CD14-positive monocyte (primary cell): ENCODE measurements around the gene SSBP3. TPM values are rescaled to one million over a fixed set of nuclear protein-coding genes. Genes with fewer than 3 reads are reported as not detected.

Source experiments
- DNase-seq, 3 donors: peaks; one replicate each; pipeline ENCODE4 v3.0.0-alpha.2; 2011 to 2022
- H2AFZ ChIP-seq: 2 replicates; pipeline ENCODE4 v1.6.0; 2012; ENCODE audit warnings: mild to moderate bottlenecking, low read depth, low read length, inconsistent platforms; ENCODE audit not compliant: insufficient read depth, poor library complexity, severe bottlenecking
- H3K27ac ChIP-seq, 2 donors: 1 replicate in 1 of 2; 2 replicates in 1 of 2; pipeline ENCODE4 v1.5.1; 2012 to 2013; ENCODE audit warnings: low read length in 2 of 2, control low read depth in 1 of 2, inconsistent platforms in 1 of 2, low read depth in 1 of 2, mild to moderate bottlenecking in 1 of 2
- H3K27me3 ChIP-seq, 2 donors: one replicate each; pipeline versions ENCODE4 v1.6.0 to v1.6.1; 2011 to 2013; ENCODE audit warnings: low read length in 2 of 2; ENCODE audit not compliant: control insufficient read depth in 2 of 2, insufficient read depth in 2 of 2
- H3K36me3 ChIP-seq, 2 donors: replicated peaks in 1 of 2; 1 replicate in 1 of 2; 2 replicates in 1 of 2; pipeline versions ENCODE4 v1.5.1 to v1.6.1; 2012 to 2013; ENCODE audit warnings: low read length in 2 of 2, control low read depth in 1 of 2, inconsistent platforms in 1 of 2, mild to moderate bottlenecking in 1 of 2; ENCODE audit not compliant: insufficient read depth in 2 of 2, control insufficient read depth in 1 of 2
- H3K4me1 ChIP-seq, 2 donors: 1 replicate in 1 of 2; 2 replicates in 1 of 2; pipeline versions ENCODE4 v1.5.1 to v1.6.1; 2012 to 2013; ENCODE audit warnings: low read length in 2 of 2, control low read depth in 1 of 2, inconsistent platforms in 1 of 2, mild to moderate bottlenecking in 1 of 2, moderate library complexity in 1 of 2; ENCODE audit not compliant: insufficient read depth in 2 of 2, control insufficient read depth in 1 of 2
- H3K4me2 ChIP-seq: replicated peaks from 2 replicates; pipeline ENCODE3; 2012; ENCODE audit warnings: low read length, moderate library complexity, mild to moderate bottlenecking; ENCODE audit not compliant: poor library complexity, severe bottlenecking; ENCODE audit errors: extremely low read depth
- H3K4me3 ChIP-seq, 3 experiments: fragments of 200-600 bp in 1 of 3; sonication (generic) in 1 of 3; replicated peaks in 1 of 3; 1 replicate in 2 of 3; 2 replicates in 1 of 3; pipeline ENCODE4 v1.5.1; 2011 to 2013; ENCODE audit warnings: low read length in 3 of 3, mild to moderate bottlenecking in 3 of 3, control low read depth in 2 of 3, low read depth in 2 of 3, inconsistent platforms in 1 of 3, moderate library complexity in 1 of 3
- H3K79me2 ChIP-seq: 2 replicates; pipeline ENCODE4 v1.6.0; 2012; ENCODE audit warnings: mild to moderate bottlenecking, control low read depth, inconsistent platforms, low read length, moderate library complexity; ENCODE audit not compliant: insufficient read depth
- H3K9ac ChIP-seq: 2 replicates; pipeline ENCODE4 v1.6.0; 2017; ENCODE audit warnings: low read length, mild to moderate bottlenecking; ENCODE audit not compliant: insufficient read depth, poor library complexity, severe bottlenecking
- H3K9me3 ChIP-seq, 2 donors: replicated peaks in 1 of 2; 1 replicate in 1 of 2; 2 replicates in 1 of 2; pipeline versions ENCODE4 v1.5.1 to v1.6.1; 2012 to 2013; ENCODE audit warnings: low read length in 2 of 2, control low read depth in 1 of 2; ENCODE audit not compliant: control insufficient read depth in 1 of 2, insufficient read depth in 1 of 2
- H4K20me1 ChIP-seq: 2 replicates; pipeline ENCODE4 v1.6.0; 2012; ENCODE audit warnings: mild to moderate bottlenecking, low read length, control low read depth, moderate library complexity; ENCODE audit not compliant: insufficient read depth
- H3K27ac Mint-ChIP-seq, 7 donors: one replicate each; pipeline ENCODE4 v1.8.0; 2020; ENCODE audit warnings: mild to moderate bottlenecking in 7 of 7, mixed read lengths in 7 of 7, moderate library complexity in 6 of 7, inconsistent platforms in 2 of 7
- H3K27me3 Mint-ChIP-seq, 3 donors: one replicate each; pipeline ENCODE4 v1.8.0; 2021 to 2022; ENCODE audit warnings: low read depth in 3 of 3, mild to moderate bottlenecking in 3 of 3, mixed read lengths in 3 of 3, moderate library complexity in 3 of 3, inconsistent platforms in 1 of 3
- H3K36me3 Mint-ChIP-seq, 2 donors: one replicate each; pipeline ENCODE4 v1.8.0; 2020; ENCODE audit warnings: mixed read lengths in 2 of 2, inconsistent platforms in 1 of 2, mild to moderate bottlenecking in 1 of 2
- H3K4me1 Mint-ChIP-seq: one replicate; pipeline ENCODE4 v1.8.0; 2020; ENCODE audit warnings: mild to moderate bottlenecking, mixed read lengths
- H3K4me3 Mint-ChIP-seq, 2 donors: one replicate each; pipeline ENCODE4 v1.8.0; 2020; ENCODE audit warnings: mild to moderate bottlenecking in 2 of 2, mixed read lengths in 2 of 2, moderate library complexity in 1 of 2
- H3K9me3 Mint-ChIP-seq, 7 donors: one replicate each; pipeline ENCODE4 v1.8.0; 2020 to 2022; ENCODE audit warnings: mixed read lengths in 7 of 7, mild to moderate bottlenecking in 6 of 7, moderate library complexity in 6 of 7, inconsistent platforms in 2 of 7
- CTCF ChIP-seq: fragments of 200-600 bp; IDR thresholded peaks from one replicate; pipeline ENCODE4 v1.8.0; 2022; ENCODE audit warnings: antibody characterized with exemption, mild to moderate bottlenecking
- WGBS: methylation state at CpG from one replicate; pipeline ENCODE4 v1.1.5; 2013; ENCODE audit warnings: missing lambda C conversion rate; ENCODE audit not compliant: insufficient coverage; 5-methylcytosine and 5-hydroxymethylcytosine counted together
- intact Hi-C, 2 donors: fragments of 100-400 bp; cut with micrococcal nuclease; formaldehyde crosslinking; loops; one replicate each; pipeline versions ENCODE4 v1.15.0 to v1.15.1; 2023
- polyA plus RNA-seq, 3 donors: library from polyadenylated mRNA; depleted of rRNA in 1 of 3; unstranded in 2 of 3; stranded (reverse) in 1 of 3; fragments of 300-500 nt in 2 of 3; fragments of >200 nt in 1 of 3; fragmentation: Illumina TruSeq in 2 of 3; gene quantifications; 1 replicate in 2 of 3; 2 replicates in 1 of 3; pipeline ENCODE4 v1.2.3, GENCODE V29; 2012 to 2021

The SSBP3 gene
- polyA plus RNA-seq, 3 donors = 4.1 to 30.7 (median 4.3) TPM

DNA sequence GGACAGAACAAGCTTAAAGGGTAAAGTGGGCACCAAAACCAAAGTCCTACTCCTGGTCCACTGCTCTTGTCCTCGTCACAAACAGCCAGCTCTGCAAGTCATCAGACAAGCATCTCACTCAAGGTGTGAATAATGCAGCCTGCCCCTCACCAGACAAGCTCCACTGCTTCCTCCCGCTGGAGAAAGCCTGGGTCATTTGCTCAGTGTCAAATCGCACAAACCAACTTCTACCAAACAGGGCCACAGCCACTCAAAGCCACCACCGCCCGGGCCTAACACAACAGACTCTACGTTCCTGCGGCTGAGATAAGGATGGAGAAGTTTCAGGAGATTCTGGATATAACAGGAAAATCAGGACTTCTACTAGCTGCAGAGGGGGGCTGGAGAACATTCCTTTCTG is 3.3 kb downstream of the SSBP3 start:
- Mint-ChIP-seq H3K4me3 (peak overlapping the region in 1 of 2 donors; percentile 10), H3K27ac (no peak overlapping the region), H3K36me3 (peaks cover 57 to 61% of the 10 kb centered on the region in 2 donors), H3K9me3 (peaks cover 0 to 2% (median 0%) of the 10 kb centered on the region in 7 donors), H3K27me3 (peaks cover 8 to 13% (median 11%) of the 10 kb centered on the region in 3 donors), H3K4me1 (peaks cover 41% of the 10 kb centered on the region)
- H4K20me1 ChIP-seq = peaks cover 72% of the 10 kb centered on the region
- H3K9me3 ChIP-seq = no peaks in the 10 kb centered on the region
- peaks cover 3% of the 10 kb centered on the region for H3K79me2 ChIP-seq
- intact Hi-C loops = loop anchor here (10.0 kb wide), 3 partner anchors 178 to 362 kb away; partner anchors contain the start of genes PARS2 (in 2 of the 2), TCEANC2 (in 1 of the 2) and TMEM59 (in 1 of the 2)
- no peak for DNase-seq
- peaks cover 0 to 8% of the 10 kb centered on the region in 2 donors for H3K27me3 ChIP-seq
- peaks cover 30 to 50% of the 10 kb centered on the region in 2 donors for H3K36me3 ChIP-seq
- H3K4me3 ChIP-seq = no peak overlapping the region
- no peak overlapping the region for H3K27ac ChIP-seq
- no peak overlapping the region for H3K9ac ChIP-seq
- peaks cover 21 to 38% of the 10 kb centered on the region in 2 donors for H3K4me1 ChIP-seq
- H2AFZ ChIP-seq = no peak overlapping the region
- no peak overlapping the region for H3K4me2 ChIP-seq
- WGBS = 88% methylated on average over 2 of the region's 7 CpGs
- no peak for TF ChIP-seq CTCF

DNA sequence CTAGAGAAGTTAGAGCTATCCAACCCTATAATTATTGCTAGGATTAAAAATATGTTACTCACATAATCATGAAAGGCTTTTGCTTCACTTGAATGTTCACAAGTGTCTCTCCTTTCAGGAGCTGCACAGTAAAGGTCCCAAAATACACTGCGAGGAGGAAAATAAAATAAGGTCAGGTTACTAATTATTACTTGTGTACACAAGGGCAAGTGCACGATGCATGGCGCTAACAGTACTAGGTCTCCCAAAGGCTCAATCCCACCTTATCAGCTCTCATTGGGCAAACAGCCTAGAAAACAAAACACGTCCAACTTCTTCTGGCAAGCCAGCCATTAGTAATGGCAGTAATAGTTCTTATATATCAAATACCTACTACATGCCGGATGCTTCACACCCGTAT is 4.4 kb downstream of the SSBP3 start:
- Mint-ChIP-seq H3K4me3 (no peak overlapping the region), H3K9me3 (peaks cover 0 to 2% (median 0%) of the 10 kb centered on the region in 7 donors), H3K4me1 (peaks cover 38% of the 10 kb centered on the region), H3K27me3 (peaks cover 8 to 13% (median 11%) of the 10 kb centered on the region in 3 donors), H3K36me3 (peaks cover 68 to 71% of the 10 kb centered on the region in 2 donors), H3K27ac (no peak overlapping the region)
- H3K4me1 ChIP-seq = peaks cover 18 to 29% of the 10 kb centered on the region in 2 donors
- intact Hi-C loops = loop anchor here (10.0 kb wide), 3 partner anchors 177 to 363 kb away; partner anchors contain the start of genes PARS2 (in 2 of the 2), TCEANC2 (in 1 of the 2) and TMEM59 (in 1 of the 2)
- H3K27ac ChIP-seq = no peak overlapping the region
- no peak overlapping the region for H3K4me2 ChIP-seq
- H4K20me1 ChIP-seq = peaks cover 83% of the 10 kb centered on the region
- WGBS = no CpG with 5 or more reads among the region's 6 CpGs
- TF ChIP-seq CTCF = no peak
- no peak overlapping the region for H3K9ac ChIP-seq
- H3K79me2 ChIP-seq = peaks cover 3% of the 10 kb centered on the region
- H2AFZ ChIP-seq = no peak overlapping the region
- no peak for DNase-seq
- H3K9me3 ChIP-seq = no peaks in the 10 kb centered on the region
- peaks cover 0 to 8% of the 10 kb centered on the region in 2 donors for H3K27me3 ChIP-seq
- H3K4me3 ChIP-seq = no peak overlapping the region
- peaks cover 40 to 61% of the 10 kb centered on the region in 2 donors for H3K36me3 ChIP-seq
